Measurements from ENCODE around the gene TRAPPC6A.
A peak's percentile ranks its signal among the peaks of the same experiment; 100 is the strongest.

GRCh38 chr19:45125975-45126493, 52.0 kb downstream of the TRAPPC6A start:
- TF ChIP-seq, protein P1, sequence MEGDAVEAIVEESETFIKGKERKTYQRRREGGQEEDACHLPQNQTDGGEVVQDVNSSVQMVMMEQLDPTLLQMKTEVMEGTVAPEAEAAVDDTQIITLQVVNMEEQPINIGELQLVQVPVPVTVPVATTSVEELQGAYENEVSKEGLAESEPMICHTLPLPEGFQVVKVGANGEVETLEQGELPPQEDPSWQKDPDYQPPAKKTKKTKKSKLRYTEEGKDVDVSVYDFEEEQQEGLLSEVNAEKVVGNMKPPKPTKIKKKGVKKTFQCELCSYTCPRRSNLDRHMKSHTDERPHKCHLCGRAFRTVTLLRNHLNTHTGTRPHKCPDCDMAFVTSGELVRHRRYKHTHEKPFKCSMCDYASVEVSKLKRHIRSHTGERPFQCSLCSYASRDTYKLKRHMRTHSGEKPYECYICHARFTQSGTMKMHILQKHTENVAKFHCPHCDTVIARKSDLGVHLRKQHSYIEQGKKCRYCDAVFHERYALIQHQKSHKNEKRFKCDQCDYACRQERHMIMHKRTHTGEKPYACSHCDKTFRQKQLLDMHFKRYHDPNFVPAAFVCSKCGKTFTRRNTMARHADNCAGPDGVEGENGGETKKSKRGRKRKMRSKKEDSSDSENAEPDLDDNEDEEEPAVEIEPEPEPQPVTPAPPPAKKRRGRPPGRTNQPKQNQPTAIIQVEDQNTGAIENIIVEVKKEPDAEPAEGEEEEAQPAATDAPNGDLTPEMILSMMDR (conservative IDR thresholded peaks at IDR 0.05 in 1 of 2, IDR thresholded peaks at IDR 0.05 in 1 of 2; ENCODE audit: low read depth in 1 of 2, low read length in 2 of 2): peak; percentile 59 to 87
- no peak for TF ChIP-seq EZH2 (IDR thresholded peaks at IDR 0.05; ENCODE audit: low read length, missing control alignments)

All from fibroblast of lung (primary cell).